EH (cell line): ENCODE measurements around the gene RNF166.
A peak's percentile ranks its signal among the peaks of the same experiment; 100 is the strongest.

Experiments
- DNase-seq: peaks from one replicate; pipeline ENCODE4 v3.0.0-alpha.2; 2015; ENCODE audit warnings: low read depth

The RNF166 gene

GRCh38 chr16:88706229-88706964 lies at the start of gene RNF166, which contains the start of gene CTU2:
RNF166 (minus strand) TSS chr16:88706408; CDS start chr16:88706325, 83 bp downstream.
CTU2 (plus strand) TSS chr16:88706503; CDS start chr16:88706531, 28 bp downstream.
- peak; percentile 85 for DNase-seq

GRCh38 chr16:88754912-88755744 lies 48.9 kb upstream of the RNF166 start:
- DNase-seq: peak; percentile 70

- DNase-seq: no peak
Observed at GRCh38 chr16:88754109-88754911, 48.1 kb upstream of the RNF166 start.

- DNase-seq: no peak
Observed at GRCh38 chr16:88753602-88754001, 47.4 kb upstream of the RNF166 start.

- no peak for DNase-seq
Observed at GRCh38 chr16:88753191-88753590, 47.0 kb upstream of the RNF166 start.

GRCh38 chr16:88752386-88753002 lies 46.3 kb upstream of the RNF166 start:
- DNase-seq: no peak

GRCh38 chr16:88750854-88751253 lies 44.6 kb upstream of the RNF166 start:
- no peak for DNase-seq

GRCh38 chr16:88749358-88749757 lies 43.1 kb upstream of the RNF166 start:
- no peak for DNase-seq

GRCh38 chr16:88748364-88748763 lies 42.2 kb upstream of the RNF166 start:
- no peak for DNase-seq

- no peak for DNase-seq
Observed at GRCh38 chr16:88747588-88748301, 41.5 kb upstream of the RNF166 start.

- peak; percentile 25 for DNase-seq
Observed at GRCh38 chr16:88746506-88746905, 40.3 kb upstream of the RNF166 start.

- no peak for DNase-seq
Observed at GRCh38 chr16:88744577-88745521, 38.6 kb upstream of the RNF166 start.

- DNase-seq: peak; percentile 68
Observed at GRCh38 chr16:88743693-88744576, 37.7 kb upstream of the RNF166 start.

GRCh38 chr16:88742896-88743605 lies 36.8 kb upstream of the RNF166 start:
- no peak for DNase-seq

- no peak for DNase-seq
Observed at GRCh38 chr16:88741368-88741767, 35.2 kb upstream of the RNF166 start.

GRCh38 chr16:88740727-88741055 lies 34.5 kb upstream of the RNF166 start:
- no peak for DNase-seq

- DNase-seq: no peak
Observed at GRCh38 chr16:88739977-88740726, 33.9 kb upstream of the RNF166 start.
